ENCODE measurements around the gene RAC2. TPM values are rescaled to one million over a fixed set of nuclear protein-coding genes. Genes with fewer than 3 reads are reported as not detected.

RAC2 gene
- total and polyA plus RNA-seq, 9 of the 15 experiments (the other 6 are each of a cell fraction or from before 2014, with no cell fraction given) = 22.7 to 103 (median 43.3) TPM

- TF ChIP-seq, protein P1, sequence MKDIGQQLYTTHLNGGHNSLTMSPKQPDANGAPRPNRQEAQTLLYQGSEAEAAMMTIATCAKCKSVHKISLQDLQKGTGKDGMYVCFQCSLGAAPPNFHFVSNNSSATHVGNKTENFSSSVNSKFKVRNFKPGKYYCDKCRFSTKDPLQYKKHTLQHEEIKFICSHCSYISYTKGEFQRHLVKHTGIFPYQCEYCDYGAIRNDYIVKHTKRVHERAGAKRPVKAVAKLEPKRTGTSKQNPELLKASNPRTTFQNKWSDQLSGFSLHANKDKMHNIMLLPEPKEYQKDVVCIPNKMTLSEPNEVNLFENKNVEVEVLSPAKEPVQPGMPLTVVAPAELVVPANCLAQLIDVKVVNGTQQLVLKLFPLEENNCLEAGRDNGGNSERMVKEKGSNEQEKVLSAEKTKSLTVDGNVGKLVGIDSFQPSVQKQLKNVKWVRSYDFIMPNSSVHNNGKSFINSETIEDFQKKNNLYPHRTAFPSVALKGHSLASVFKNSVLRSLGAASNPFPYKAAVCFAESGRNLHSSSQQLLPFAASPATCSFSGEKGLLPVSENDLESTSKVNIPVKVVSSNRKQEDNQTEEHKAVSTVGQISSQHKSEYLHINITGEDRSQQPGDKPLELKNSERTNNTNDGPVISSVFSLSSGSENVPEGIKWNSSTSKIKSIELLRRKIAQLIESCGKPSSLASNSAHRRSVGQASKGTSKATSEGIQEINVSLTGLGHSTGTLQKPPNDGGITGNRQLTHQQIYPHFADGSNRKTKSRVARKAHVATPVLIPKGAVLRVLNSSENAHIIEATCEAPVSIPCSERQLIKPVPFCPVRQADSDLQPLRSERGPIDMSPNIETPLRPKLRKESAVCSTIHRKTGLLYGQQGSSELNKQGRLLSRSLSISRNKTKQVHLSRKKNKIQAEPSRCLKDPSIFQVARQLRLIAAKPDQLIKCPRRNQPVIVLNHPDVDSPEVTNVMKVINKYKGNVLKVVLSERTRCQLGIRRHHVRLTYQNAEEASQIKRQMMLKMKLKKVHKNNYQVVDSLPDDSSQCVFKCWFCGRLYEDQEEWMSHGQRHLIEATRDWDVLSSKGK (CRISPR knock-in tag; IDR thresholded peaks at IDR 0.05) = no peak
- TF ChIP-seq MXD1 (CRISPR knock-in tag; IDR thresholded peaks at IDR 0.05; ENCODE audit: borderline replicate concordance, poor library complexity, severe bottlenecking) = no peak
- no peak for TF ChIP-seq ILK (tag; IDR thresholded peaks at IDR 0.05; ENCODE audit: borderline replicate concordance, low read depth)
- no peak for TF ChIP-seq NFRKB (IDR thresholded peaks at IDR 0.05; ENCODE audit: low read depth)
- TF ChIP-seq ZNF140 (CRISPR knock-in tag; IDR thresholded peaks at IDR 0.05) = no peak
- TF ChIP-seq SNIP1 (IDR thresholded peaks at IDR 0.05; ENCODE audit: low read depth) = no peak
- no peak for TF ChIP-seq ZFP91 (CRISPR knock-in tag; IDR thresholded peaks at IDR 0.05)
- no peak for TF ChIP-seq ZFP1 (CRISPR knock-in tag; IDR thresholded peaks at IDR 0.05)
- no peak for TF ChIP-seq SAFB (IDR thresholded peaks at IDR 0.05; ENCODE audit: borderline replicate concordance, low read depth, low read length)
- TF ChIP-seq MEIS2 (IDR thresholded peaks at IDR 0.05; ENCODE audit: partially characterized antibody) = peak; percentile 23
- TF ChIP-seq, protein P2, sequence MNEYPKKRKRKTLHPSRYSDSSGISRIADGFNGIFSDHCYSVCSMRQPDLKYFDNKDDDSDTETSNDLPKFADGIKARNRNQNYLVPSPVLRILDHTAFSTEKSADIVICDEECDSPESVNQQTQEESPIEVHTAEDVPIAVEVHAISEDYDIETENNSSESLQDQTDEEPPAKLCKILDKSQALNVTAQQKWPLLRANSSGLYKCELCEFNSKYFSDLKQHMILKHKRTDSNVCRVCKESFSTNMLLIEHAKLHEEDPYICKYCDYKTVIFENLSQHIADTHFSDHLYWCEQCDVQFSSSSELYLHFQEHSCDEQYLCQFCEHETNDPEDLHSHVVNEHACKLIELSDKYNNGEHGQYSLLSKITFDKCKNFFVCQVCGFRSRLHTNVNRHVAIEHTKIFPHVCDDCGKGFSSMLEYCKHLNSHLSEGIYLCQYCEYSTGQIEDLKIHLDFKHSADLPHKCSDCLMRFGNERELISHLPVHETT (CRISPR knock-in tag; conservative IDR thresholded peaks at IDR 0.05 in 1 of 2, IDR thresholded peaks at IDR 0.05 in 1 of 2) = no peak
- no peak for TF ChIP-seq ZNF263 (CRISPR knock-in tag; IDR thresholded peaks at IDR 0.05; ENCODE audit: borderline replicate concordance)
- TF ChIP-seq ZNF274 (IDR thresholded peaks at IDR 0.05; ENCODE audit: borderline replicate concordance, low read depth, low read length) = no peak
- TF ChIP-seq ZC3H11A (IDR thresholded peaks at IDR 0.05; ENCODE audit: low read depth, low read length) = no peak
- no peak for TF ChIP-seq BRD9 (IDR thresholded peaks at IDR 0.05; ENCODE audit: low read depth, partially characterized antibody)
- TF ChIP-seq, protein P3, sequence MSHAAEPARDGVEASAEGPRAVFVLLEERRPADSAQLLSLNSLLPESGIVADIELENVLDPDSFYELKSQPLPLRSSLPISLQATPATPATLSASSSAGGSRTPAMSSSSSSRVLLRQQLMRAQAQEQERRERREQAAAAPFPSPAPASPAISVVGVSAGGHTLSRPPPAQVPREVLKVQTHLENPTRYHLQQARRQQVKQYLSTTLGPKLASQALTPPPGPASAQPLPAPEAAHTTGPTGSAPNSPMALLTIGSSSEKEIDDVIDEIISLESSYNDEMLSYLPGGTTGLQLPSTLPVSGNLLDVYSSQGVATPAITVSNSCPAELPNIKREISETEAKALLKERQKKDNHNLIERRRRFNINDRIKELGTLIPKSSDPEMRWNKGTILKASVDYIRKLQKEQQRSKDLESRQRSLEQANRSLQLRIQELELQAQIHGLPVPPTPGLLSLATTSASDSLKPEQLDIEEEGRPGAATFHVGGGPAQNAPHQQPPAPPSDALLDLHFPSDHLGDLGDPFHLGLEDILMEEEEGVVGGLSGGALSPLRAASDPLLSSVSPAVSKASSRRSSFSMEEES (CRISPR knock-in tag; IDR thresholded peaks at IDR 0.05) = no peak
- no peak for TF ChIP-seq SMARCC2 (IDR thresholded peaks at IDR 0.05; ENCODE audit: low read depth)
- no peak for TF ChIP-seq ARID2 (IDR thresholded peaks at IDR 0.05)
Measured at GRCh38 chr22:37198258-37199102, 45.6 kb downstream of the RAC2 start (continued).

Measured in K562 (cell line).